T-cell (primary cell): ENCODE results near the gene RNF111. TPM values are rescaled to one million over a fixed set of nuclear protein-coding genes. Genes with fewer than 3 reads are reported as not detected.

ENCODE experiments used
- ATAC-seq, 4 experiments: fragments of 200-7000 bp in 3 of 4; fragments of 150-1000 bp in 1 of 4; cut with Tn5 transposase; replicated peaks in 1 of 4; 1 replicate in 3 of 4; 2 replicates in 1 of 4; pipeline ENCODE4 v1.10.0; 2021; ENCODE audit warnings: moderate library complexity in 3 of 4, mild to moderate bottlenecking in 2 of 4, moderate number of reproducible peaks in 1 of 4
- CTCF ChIA-PET, 2 donors: fragments of 300-600 bp; sonication (Branson Sonifier 250); formaldehyde crosslinking; loops; one replicate each; lab custom pipeline; 2022; ENCODE audit warnings: antibody characterized with exemption in 2 of 2; lab: Charles Lee
- POLR2A ChIA-PET, 2 donors: fragments of 300-600 bp; sonication (Branson Sonifier 250); formaldehyde crosslinking; loops; one replicate each; lab custom pipeline; 2022; ENCODE audit warnings: antibody characterized with exemption in 2 of 2; lab: Charles Lee
- DNase-seq, 35 experiments: peaks; one replicate each; pipeline versions ENCODE4 v3.0.0 to v3.0.0-alpha.2; 2013 to 2023
- H3K27ac ChIP-seq: one replicate; pipeline ENCODE4 v1.5.1; 2013; ENCODE audit warnings: low read length
- H3K27me3 ChIP-seq, 2 experiments: replicated peaks in 1 of 2; 1 replicate in 1 of 2; 2 replicates in 1 of 2; pipeline versions ENCODE4 v1.6.1 to v1.7.0; 2013; ENCODE audit warnings: low read length in 1 of 2, mixed read lengths in 1 of 2; ENCODE audit not compliant: control insufficient read depth in 2 of 2, insufficient read depth in 2 of 2; ENCODE audit errors: extremely low read depth in 1 of 2
- H3K36me3 ChIP-seq, 2 donors: 1 replicate in 1 of 2; 2 replicates in 1 of 2; pipeline versions ENCODE4 v1.6.1 to v1.7.0; 2013; ENCODE audit warnings: low read length in 1 of 2; ENCODE audit not compliant: control insufficient read depth in 2 of 2, insufficient read depth in 1 of 2; ENCODE audit errors: extremely low read depth in 1 of 2
- H3K4me1 ChIP-seq, 2 experiments: 1 replicate in 1 of 2; 2 replicates in 1 of 2; pipeline versions ENCODE4 v1.6.1 to v1.7.0; 2013; ENCODE audit warnings: low read length in 2 of 2, mixed read lengths in 1 of 2; ENCODE audit not compliant: insufficient read depth in 2 of 2, control insufficient read depth in 1 of 2; ENCODE audit errors: extremely low read depth in 1 of 2
- H3K4me3 ChIP-seq, 2 donors: 1 replicate in 1 of 2; 2 replicates in 1 of 2; pipeline versions ENCODE4 v1.5.1 to v1.7.0; 2013; ENCODE audit warnings: mild to moderate bottlenecking in 2 of 2, low read length in 1 of 2, moderate library complexity in 1 of 2; ENCODE audit not compliant: control insufficient read depth in 1 of 2; ENCODE audit errors: extremely low read depth in 1 of 2
- H3K9me3 ChIP-seq: 2 replicates; pipeline ENCODE4 v1.7.0; 2013
- H3K27ac Mint-ChIP-seq, 2 donors: one replicate each; pipeline ENCODE4 v1.8.0; 2020 to 2021; ENCODE audit warnings: mild to moderate bottlenecking in 2 of 2, mixed read lengths in 2 of 2
- H3K27me3 Mint-ChIP-seq, 2 donors: one replicate each; pipeline ENCODE4 v1.8.0; 2021 to 2022; ENCODE audit warnings: mixed read lengths in 2 of 2
- H3K36me3 Mint-ChIP-seq: one replicate; pipeline ENCODE4 v1.8.0; 2021; ENCODE audit warnings: mixed read lengths
- H3K4me1 Mint-ChIP-seq, 3 donors: one replicate each; pipeline ENCODE4 v1.8.0; 2020 to 2022; ENCODE audit warnings: mixed read lengths in 3 of 3, mild to moderate bottlenecking in 1 of 3
- H3K4me3 Mint-ChIP-seq, 3 donors: one replicate each; pipeline ENCODE4 v1.8.0; 2020 to 2022; ENCODE audit warnings: mild to moderate bottlenecking in 3 of 3, mixed read lengths in 3 of 3, moderate library complexity in 3 of 3
- H3K9me3 Mint-ChIP-seq, 3 donors: one replicate each; pipeline ENCODE4 v1.8.0; 2020 to 2022; ENCODE audit warnings: mixed read lengths in 3 of 3
- WGBS: methylation state at CpG from one replicate; pipeline ENCODE4 v1.1.5; 2013; ENCODE audit warnings: missing lambda C conversion rate; ENCODE audit not compliant: insufficient coverage; 5-methylcytosine and 5-hydroxymethylcytosine counted together
- total RNA-seq, 35 experiments: library from RNA in 6 of 35; stranded (reverse) in 6 of 35; fragments of 120-200 nt in 1 of 35; gene quantifications; one replicate each; pipeline versions ENCODE4 v1.2.1 to v1.2.4 and lab custom pipeline; 2013 to 2026

RNF111 gene
- total RNA-seq, 5 donors from 2014 or later (not counting 1 experiment from before 2014, with no cell fraction given) = 45.8 to 57.3 (median 54.3) TPM

GRCh38 chr15:58958811-58959210 is 28.7 kb upstream of the RNF111 start:
- Mint-ChIP-seq H3K4me1 (peaks cover 2 to 6% (median 2%) of the 10 kb centered on the region in 3 donors), H3K4me3 (no peak overlapping the region), H3K36me3 (no peaks in the 10 kb centered on the region), H3K9me3 (no peaks in the 10 kb centered on the region), H3K27ac (no peak overlapping the region), H3K27me3 (no peaks in the 10 kb centered on the region)
- Histone ChIP-seq H3K27me3 (no peaks in the 10 kb centered on the region), H3K4me3 (no peak overlapping the region), H3K36me3 (no peaks in the 10 kb centered on the region), H3K4me1 (no peaks in the 10 kb centered on the region), H3K27ac (no peak overlapping the region), H3K9me3 (no peaks in the 10 kb centered on the region)
- ChIA-PET CTCF (no interaction called here), POLR2A (interaction anchor here in 1 of 2 donors (0.6 kb wide), 1 partner anchor 195 kb away, joined by 3 read pairs; no protein-coding TSS in a partner anchor)
- ATAC-seq (no peak), DNase-seq (no peak)
- WGBS = no CpG with 5 or more reads among the region's 4 CpGs

GRCh38 chr15:58962136-58962535 is 25.3 kb upstream of the RNF111 start:
- DNase-seq = no peak
- Mint-ChIP-seq H3K4me3 (no peak overlapping the region), H3K27ac (no peak overlapping the region), H3K9me3 (no peaks in the 10 kb centered on the region), H3K4me1 (peaks cover 2 to 6% (median 2%) of the 10 kb centered on the region in 3 donors), H3K27me3 (no peaks in the 10 kb centered on the region), H3K36me3 (no peaks in the 10 kb centered on the region)
- POLR2A ChIA-PET = interaction anchor here in 1 of 2 donors (0.6 kb wide), 1 partner anchor 1103 kb away, joined by 4 read pairs; no protein-coding TSS in a partner anchor
- H3K27ac ChIP-seq = no peak overlapping the region
- CTCF ChIA-PET = interaction anchor here (0.6 to 1.5 kb wide), 6 partner anchors 14 to 1307 kb away, joined by 3 to 7 read pairs (median 4); no protein-coding TSS in a partner anchor
- no peaks in the 10 kb centered on the region for H3K4me1 ChIP-seq
- no peaks in the 10 kb centered on the region for H3K36me3 ChIP-seq
- no peaks in the 10 kb centered on the region for H3K27me3 ChIP-seq
- WGBS = no CpG with 5 or more reads among the region's 1 CpG
- H3K4me3 ChIP-seq = no peak overlapping the region
- H3K9me3 ChIP-seq = no peaks in the 10 kb centered on the region
- no peak for ATAC-seq

- Histone ChIP-seq H3K4me1 (no peaks in the 10 kb centered on the region), H3K9me3 (no peaks in the 10 kb centered on the region), H3K27ac (no peak overlapping the region), H3K36me3 (no peaks in the 10 kb centered on the region), H3K4me3 (no peak overlapping the region), H3K27me3 (no peaks in the 10 kb centered on the region)
- no peaks in the 10 kb centered on the region for H3K4me1 Mint-ChIP-seq
- no peak overlapping the region for H3K4me3 Mint-ChIP-seq
- no peaks in the 10 kb centered on the region for H3K27me3 Mint-ChIP-seq
- 87% methylated on average over 3 of the region's 8 CpGs for WGBS
- CTCF ChIA-PET = interaction anchor here in 1 of 2 donors (0.9 to 1.5 kb wide), 2 partner anchors 13 to 17 kb away, joined by 3 to 4 read pairs; no protein-coding TSS in a partner anchor
- no peak for DNase-seq
- H3K36me3 Mint-ChIP-seq = no peaks in the 10 kb centered on the region
- ATAC-seq = no peak
- POLR2A ChIA-PET = interaction anchor here (0.6 to 0.7 kb wide), 2 partner anchors 24 to 44 kb away, joined by 3 read pairs; no protein-coding TSS in a partner anchor
- no peaks in the 10 kb centered on the region for H3K9me3 Mint-ChIP-seq
- no peak overlapping the region for H3K27ac Mint-ChIP-seq
Measured at GRCh38 chr15:58962662-58963565, 24.5 kb upstream of the RNF111 start.

GRCh38 chr15:58966698-58967097 is 20.8 kb upstream of the RNF111 start:
- WGBS = 63% methylated on average over 1 of the region's 3 CpGs
- H3K27me3 ChIP-seq = no peaks in the 10 kb centered on the region

GRCh38 chr15:58967479-58967878 is 20.0 kb upstream of the RNF111 start:
- Mint-ChIP-seq H3K27me3 (no peaks in the 10 kb centered on the region), H3K4me3 (no peak overlapping the region), H3K27ac (no peak overlapping the region), H3K36me3 (no peaks in the 10 kb centered on the region), H3K9me3 (no peaks in the 10 kb centered on the region), H3K4me1 (no peaks in the 10 kb centered on the region)
- Histone ChIP-seq H3K36me3 (no peaks in the 10 kb centered on the region), H3K27ac (no peak overlapping the region), H3K4me3 (no peak overlapping the region), H3K9me3 (no peaks in the 10 kb centered on the region), H3K27me3 (no peaks in the 10 kb centered on the region), H3K4me1 (no peaks in the 10 kb centered on the region)
- no CpG with 5 or more reads among the region's 2 CpGs for WGBS
- ChIA-PET CTCF (no interaction called here), POLR2A (interaction anchor here in 1 of 2 donors (0.8 kb wide), 1 partner anchor 28 kb away, joined by 3 read pairs; no protein-coding TSS in a partner anchor)
- ATAC-seq = no peak
- no peak for DNase-seq

More at GRCh38 chr15:58966698-58967097, 20.8 kb upstream of the RNF111 start:
- no peak for DNase-seq
- H3K4me3 Mint-ChIP-seq = no peak overlapping the region
- no peaks in the 10 kb centered on the region for H3K4me1 ChIP-seq
- H3K4me1 Mint-ChIP-seq = no peaks in the 10 kb centered on the region
- H3K36me3 Mint-ChIP-seq = no peaks in the 10 kb centered on the region
- H3K27ac ChIP-seq = no peak overlapping the region
- no peaks in the 10 kb centered on the region for H3K9me3 Mint-ChIP-seq
- H3K27me3 Mint-ChIP-seq = no peaks in the 10 kb centered on the region
- ChIA-PET POLR2A (interaction anchor here in 1 of 2 donors (0.6 kb wide), 1 partner anchor 132 kb away, joined by 3 read pairs; no protein-coding TSS in a partner anchor), CTCF (no interaction called here)
- no peak overlapping the region for H3K27ac Mint-ChIP-seq
- no peaks in the 10 kb centered on the region for H3K9me3 ChIP-seq
- no peak for ATAC-seq
- H3K4me3 ChIP-seq = no peak overlapping the region
- no peaks in the 10 kb centered on the region for H3K36me3 ChIP-seq

- H3K36me3 ChIP-seq = no peaks in the 10 kb centered on the region
- H3K27me3 Mint-ChIP-seq = peaks cover 0 to 3% of the 10 kb centered on the region in 2 donors
- H3K4me3 Mint-ChIP-seq = no peak overlapping the region
- no peak overlapping the region for H3K4me3 ChIP-seq
- H3K9me3 Mint-ChIP-seq = no peaks in the 10 kb centered on the region
- DNase-seq (no peak), ATAC-seq (no peak)
- no peaks in the 10 kb centered on the region for H3K27me3 ChIP-seq
- H3K4me1 ChIP-seq = peaks cover 20% of the 10 kb centered on the region in 2 experiments
- no peak overlapping the region for H3K27ac ChIP-seq
- H3K4me1 Mint-ChIP-seq = peaks cover 36 to 40% (median 40%) of the 10 kb centered on the region in 3 donors
- CTCF ChIA-PET = no interaction called here
- no peaks in the 10 kb centered on the region for H3K36me3 Mint-ChIP-seq
- no peak overlapping the region for H3K27ac Mint-ChIP-seq
- POLR2A ChIA-PET = interaction anchor here in 1 of 2 donors (0.7 kb wide), 1 partner anchor 177 kb away, joined by 5 read pairs; no protein-coding TSS in a partner anchor
- no peaks in the 10 kb centered on the region for H3K9me3 ChIP-seq
Measured at GRCh38 chr15:58977887-58978286, 9.6 kb upstream of the RNF111 start.
